Measurements from ENCODE around the gene ACACB.

Gene ACACB

GRCh38 chr12:109219938-109220337 lies 103.6 kb downstream of the ACACB start:
- no peak for DNase-seq (ENCODE audit: low spot score)

- no peak for DNase-seq (ENCODE audit: low spot score)
These were observed 105.0 kb downstream of the ACACB start for GRCh38 chr12:109221277-109221931.

GRCh38 chr12:109222062-109222461 lies 105.7 kb downstream of the ACACB start:
- no peak for DNase-seq (ENCODE audit: low spot score)

GRCh38 chr12:109222496-109222895 lies 106.1 kb downstream of the ACACB start:
- DNase-seq (ENCODE audit: low spot score), result no peak

- no peak for DNase-seq (ENCODE audit: low spot score)
These were observed 106.8 kb downstream of the ACACB start for GRCh38 chr12:109223211-109223610.

- DNase-seq (ENCODE audit: low spot score), result no peak
These were observed 107.5 kb downstream of the ACACB start for GRCh38 chr12:109223868-109224267.

GRCh38 chr12:109228664-109229063 lies 112.3 kb downstream of the ACACB start:
- DNase-seq (ENCODE audit: low spot score), result no peak

GRCh38 chr12:109230193-109230592 lies 113.8 kb downstream of the ACACB start:
- no peak for DNase-seq (ENCODE audit: low spot score)

- DNase-seq (ENCODE audit: low spot score), result no peak
These were observed 116.3 kb downstream of the ACACB start for GRCh38 chr12:109232731-109233130.

GRCh38 chr12:109234012-109234411 lies 117.6 kb downstream of the ACACB start:
- DNase-seq (ENCODE audit: low spot score), result no peak

- DNase-seq (ENCODE audit: low spot score), result no peak
These were observed 119.9 kb downstream of the ACACB start for GRCh38 chr12:109236257-109236656.

- DNase-seq (ENCODE audit: low spot score), result peak; percentile 59
These were observed 122.8 kb downstream of the ACACB start for GRCh38 chr12:109239179-109239578.

GRCh38 chr12:109239691-109240090 lies 123.3 kb downstream of the ACACB start:
- DNase-seq (ENCODE audit: low spot score), result no peak

GRCh38 chr12:109240365-109240764 lies 124.0 kb downstream of the ACACB start:
- DNase-seq (ENCODE audit: low spot score), result no peak

GRCh38 chr12:109241936-109242335 lies 125.5 kb downstream of the ACACB start:
- DNase-seq (ENCODE audit: low spot score), result no peak

- no peak for DNase-seq (ENCODE audit: low spot score)
These were observed 127.7 kb downstream of the ACACB start for GRCh38 chr12:109244073-109244472.

GRCh38 chr12:109246221-109246620 lies 129.8 kb downstream of the ACACB start:
- no peak for DNase-seq (ENCODE audit: low spot score)

- DNase-seq (ENCODE audit: low spot score), result peak; percentile 12
These were observed 131.7 kb downstream of the ACACB start for GRCh38 chr12:109247831-109248654.

GRCh38 chr12:109250523-109250922 lies 134.1 kb downstream of the ACACB start:
- no peak for DNase-seq (ENCODE audit: low spot score)

- no peak for DNase-seq (ENCODE audit: low spot score)
These were observed 136.4 kb downstream of the ACACB start for GRCh38 chr12:109252799-109253198.

GRCh38 chr12:109253913-109254544 lies 137.6 kb downstream of the ACACB start:
- no peak for DNase-seq (ENCODE audit: low spot score)

GRCh38 chr12:109255377-109255776 lies 139.0 kb downstream of the ACACB start:
- DNase-seq (ENCODE audit: low spot score), result no peak

- DNase-seq (ENCODE audit: low spot score), result no peak
These were observed 139.6 kb downstream of the ACACB start for GRCh38 chr12:109256011-109256410.
